Activated B cell treated with CpG ODN at 0.5 μM for 24 hours (primary cell): Measurements from ENCODE around the gene DNAJC28. TPM values are rescaled to one million over a fixed set of nuclear protein-coding genes. Genes with fewer than 3 reads are reported as not detected.

Source experiments
- ATAC-seq: fragments of 200-7000 bp; cut with Tn5 transposase; one replicate; pipeline ENCODE4 v1.10.0; 2021; ENCODE audit warnings: low read depth, mild to moderate bottlenecking, moderate library complexity
- CTCF ChIA-PET: fragments of 350-600 bp; sonication (Branson Sonifier 250); formaldehyde crosslinking; loops from one replicate; lab custom pipeline; 2021; ENCODE audit warnings: antibody characterized with exemption; lab: Charles Lee
- POLR2A ChIA-PET: fragments of 350-600 bp; sonication (Branson Sonifier 250); formaldehyde crosslinking; loops from one replicate; lab custom pipeline; 2021; ENCODE audit warnings: antibody characterized with exemption; lab: Charles Lee
- DNase-seq: peaks from one replicate; pipeline ENCODE4 v3.0.0; 2022
- H3K27ac Mint-ChIP-seq: one replicate; pipeline ENCODE4 v1.8.0; 2020; ENCODE audit warnings: mixed read lengths
- H3K27me3 Mint-ChIP-seq: one replicate; pipeline ENCODE4 v1.8.0; 2021; ENCODE audit warnings: mixed read lengths
- H3K36me3 Mint-ChIP-seq: one replicate; pipeline ENCODE4 v1.8.0; 2021; ENCODE audit warnings: low read depth, mixed read lengths
- H3K4me1 Mint-ChIP-seq: one replicate; pipeline ENCODE4 v1.8.0; 2021; ENCODE audit warnings: mixed read lengths
- H3K4me3 Mint-ChIP-seq: one replicate; pipeline ENCODE4 v1.8.0; 2020; ENCODE audit warnings: mild to moderate bottlenecking, mixed read lengths
- H3K9me3 Mint-ChIP-seq: one replicate; pipeline ENCODE4 v1.8.0; 2020; ENCODE audit warnings: mixed read lengths
- CTCF ChIP-seq: fragments of 200-600 bp; IDR thresholded peaks from one replicate; pipeline ENCODE4 v1.8.0; 2022; ENCODE audit warnings: antibody characterized with exemption, mild to moderate bottlenecking
- intact Hi-C: fragments of 100-400 bp; cut with micrococcal nuclease; formaldehyde crosslinking; loops from one replicate; pipeline ENCODE4 v1.15.1; 2024
- total RNA-seq: library from RNA; stranded (reverse); gene quantifications from 2 replicates; pipeline ENCODE4 v1.2.3, GENCODE V29; 2022

The DNAJC28 gene
- total RNA-seq, 1 donor from 2014 or later, result 0.53 TPM

- peaks cover 4% of the 10 kb centered on the region for H3K36me3 Mint-ChIP-seq
- CTCF ChIA-PET, result interaction anchor here (1.0 to 2.1 kb wide), 8 partner anchors 11 to 709 kb away, joined by 3 to 13 read pairs (median 6); partner anchors contain the start of genes DNAJC28 and PAXBP1
- ATAC-seq, result peak; percentile 88
- POLR2A ChIA-PET, result interaction anchor here (0.6 to 3.4 kb wide), 31 partner anchors 11 to 910 kb away, joined by 3 to 71 read pairs (median 4); partner anchors contain the start of genes CRYZL1, DNAJC28, DONSON and GART
- H3K27ac Mint-ChIP-seq, result peak within 1 kb of the TSS; percentile 90
- DNase-seq, result peak; percentile 88
- no peaks in the 10 kb centered on the region for H3K27me3 Mint-ChIP-seq
- H3K4me1 Mint-ChIP-seq, result peaks cover 20% of the 10 kb centered on the region
- no peaks in the 10 kb centered on the region for H3K9me3 Mint-ChIP-seq
- no peak for TF ChIP-seq CTCF
- H3K4me3 Mint-ChIP-seq, result peak within 1 kb of the TSS; percentile 92
- intact Hi-C loops, result loop anchor here (1.0 to 5.0 kb wide), 7 partner anchors 11 to 868 kb away; partner anchors contain the start of genes CFAP298, CRYZL1, DNAJC28 and DONSON
Measured at GRCh38 chr21:33479679-33480480, 11.6 kb downstream of the DNAJC28 start, which contains the start of gene TMEM50B. TSS of gene TMEM50B (minus strand) at chr21:33479974. CDS start at chr21:33468885, 11,089 bp downstream.

- CTCF ChIA-PET, result interaction anchor here (1.1 to 2.1 kb wide), 5 partner anchors 12 to 283 kb away, joined by 3 to 13 read pairs (median 6); partner anchors contain the start of gene DNAJC28
- DNase-seq, result peak; percentile 22
Measured at GRCh38 chr21:33478935-33479678, 12.4 kb downstream of the DNAJC28 start.

GRCh38 chr21:33478182-33478581, 13.3 kb downstream of the DNAJC28 start:
- H3K27ac Mint-ChIP-seq, result peak overlapping the region; percentile 86
- TF ChIP-seq CTCF, result no peak
- no peaks in the 10 kb centered on the region for H3K27me3 Mint-ChIP-seq
- H3K4me3 Mint-ChIP-seq, result peak overlapping the region; percentile 90
- ChIA-PET POLR2A (no interaction called here), CTCF (no interaction called here)
- intact Hi-C loops, result loop anchor here (2.0 kb wide), 1 partner anchor 111 kb away; the partner anchor contains the start of gene DONSON
- H3K4me1 Mint-ChIP-seq, result peaks cover 23% of the 10 kb centered on the region
- ATAC-seq (no peak), DNase-seq (no peak)
- no peaks in the 10 kb centered on the region for H3K9me3 Mint-ChIP-seq
- H3K36me3 Mint-ChIP-seq, result peaks cover 9% of the 10 kb centered on the region

More at GRCh38 chr21:33478935-33479678, 12.4 kb downstream of the DNAJC28 start:
- Mint-ChIP-seq H3K27ac (peak overlapping the region; percentile 86), H3K4me3 (peak overlapping the region; percentile 90), H3K27me3 (no peaks in the 10 kb centered on the region), H3K4me1 (peaks cover 20% of the 10 kb centered on the region), H3K36me3 (peaks cover 4% of the 10 kb centered on the region), H3K9me3 (no peaks in the 10 kb centered on the region)
- TF ChIP-seq CTCF, result no peak
- POLR2A ChIA-PET, result interaction anchor here (0.6 to 3.4 kb wide), 23 partner anchors 12 to 910 kb away, joined by 3 to 71 read pairs (median 5); partner anchors contain the start of genes CRYZL1, DNAJC28, DONSON and GART
- ATAC-seq, result peak; percentile 12
- intact Hi-C loops, result loop anchor here (1.0 to 2.0 kb wide), 4 partner anchors 63 to 708 kb away; partner anchors contain the start of genes DONSON, GART and PAXBP1

- no peak overlapping the region for H3K4me3 Mint-ChIP-seq
Measured at GRCh38 chr21:33477066-33477465, 14.4 kb downstream of the DNAJC28 start.

More at GRCh38 chr21:33477066-33477465, 14.4 kb downstream of the DNAJC28 start:
- Mint-ChIP-seq H3K4me1 (peaks cover 23% of the 10 kb centered on the region), H3K27me3 (no peaks in the 10 kb centered on the region), H3K9me3 (no peaks in the 10 kb centered on the region), H3K36me3 (peaks cover 9% of the 10 kb centered on the region), H3K27ac (no peak overlapping the region)
- no peak for DNase-seq
- POLR2A ChIA-PET, result interaction anchor here (1.2 kb wide), 1 partner anchor 14 kb away, joined by 5 read pairs; the partner anchor contains the start of gene DNAJC28
- no peak for TF ChIP-seq CTCF
- intact Hi-C loops, result no loop called here
- no peak for ATAC-seq
- CTCF ChIA-PET, result no interaction called here
